Endothelial cell of umbilical vein (primary cell): ENCODE data around the gene BANK1. TPM values are rescaled to one million over a fixed set of nuclear protein-coding genes. Genes with fewer than 3 reads are reported as not detected.

Experiments used
- BruUV-seq: library from RNA; stranded (reverse); fragments of 400-500 nt; replicated peaks from 2 replicates; lab custom pipeline; 2021; lab: Mats Ljungman, UMichigan
- CTCF ChIA-PET: fragments of 300-600, 350-600 bp; sonication (Branson Sonifier 250); formaldehyde crosslinking; loops from one replicate; lab custom pipeline; 2021; ENCODE audit warnings: antibody characterized with exemption, inconsistent platforms; lab: Charles Lee
- POLR2A ChIA-PET: fragments of 300-600, 350-600 bp; sonication (Branson Sonifier 250); formaldehyde crosslinking; loops from one replicate; lab custom pipeline; 2021; ENCODE audit warnings: antibody characterized with exemption, inconsistent platforms; lab: Charles Lee
- DNase-seq: peaks from one replicate; pipeline ENCODE4 v3.0.0-alpha.2; 2011; ENCODE audit warnings: low read depth, low spot score
- FAIRE-seq: peaks from 2 replicates; lab custom pipeline; 2011; peaks lifted over from hg19 to GRCh38; lab: Jason Lieb, UNC
- H2AFZ ChIP-seq: 2 replicates; pipeline ENCODE4 v1.6.0; 2012; ENCODE audit warnings: low read depth, low read length, control low read depth, inconsistent platforms
- H3K27ac ChIP-seq: 2 replicates; pipeline ENCODE4 v1.5.1; 2011; ENCODE audit warnings: low read depth, mild to moderate bottlenecking, control low read depth, low read length, moderate library complexity; ENCODE audit not compliant: insufficient read depth
- H3K27me3 ChIP-seq, 2 experiments: 2 replicates each; pipeline versions ENCODE4 v1.6.0 to v1.6.1; 2011; ENCODE audit warnings: low read length in 2 of 2, mixed read lengths in 1 of 2; ENCODE audit not compliant: control insufficient read depth in 2 of 2, insufficient read depth in 2 of 2
- H3K36me3 ChIP-seq, 2 experiments: 2 replicates in 1 of 2; 3 replicates in 1 of 2; pipeline ENCODE4 v1.5.1; 2011; ENCODE audit warnings: low read length in 2 of 2, mild to moderate bottlenecking in 1 of 2, moderate library complexity in 1 of 2; ENCODE audit not compliant: control insufficient read depth in 2 of 2, insufficient read depth in 2 of 2; ENCODE audit errors: extremely low read depth in 1 of 2
- H3K4me1 ChIP-seq: 3 replicates; pipeline ENCODE4 v1.5.1; 2011; ENCODE audit warnings: mild to moderate bottlenecking, low read length; ENCODE audit not compliant: control insufficient read depth, insufficient read depth; ENCODE audit errors: extremely low read depth
- H3K4me2 ChIP-seq: 2 replicates; pipeline ENCODE4 v1.6.1; 2011; ENCODE audit warnings: low read length, control low read depth, mixed read lengths; ENCODE audit not compliant: insufficient read depth
- H3K4me3 ChIP-seq, 3 experiments: fragments of 200-600 bp in 1 of 3; sonication (generic), shearing (Covaris generic) in 1 of 3; replicated peaks in 1 of 3; 2 replicates each; pipeline ENCODE4 v1.5.1; 2011 to 2016; ENCODE audit warnings: control low read depth in 3 of 3, low read length in 3 of 3, mild to moderate bottlenecking in 2 of 3, inconsistent platforms in 1 of 3, low read depth in 1 of 3, moderate library complexity in 1 of 3; ENCODE audit not compliant: insufficient read depth in 1 of 3
- H3K79me2 ChIP-seq: 2 replicates; pipeline ENCODE4 v1.6.0; 2012; ENCODE audit warnings: low read length, inconsistent platforms; ENCODE audit not compliant: control insufficient read depth, insufficient read depth
- H3K9ac ChIP-seq: replicated peaks from 2 replicates; pipeline ENCODE3; 2011; ENCODE audit warnings: low read length, control low read depth; ENCODE audit not compliant: insufficient read depth; ENCODE audit errors: extremely low read depth
- H3K9me1 ChIP-seq: replicated peaks from 3 replicates; pipeline ENCODE4 v1.6.0; 2011; ENCODE audit warnings: mild to moderate bottlenecking, low read length; ENCODE audit not compliant: control insufficient read depth, insufficient read depth; ENCODE audit errors: extremely low read depth
- H3K9me3 ChIP-seq: replicated peaks from 2 replicates; pipeline ENCODE4 v1.5.1; 2012; ENCODE audit warnings: low read length, inconsistent platforms; ENCODE audit not compliant: control insufficient read depth, insufficient read depth
- H4K20me1 ChIP-seq: replicated peaks from 2 replicates; pipeline ENCODE3; 2011; ENCODE audit warnings: mild to moderate bottlenecking, low read length; ENCODE audit not compliant: control insufficient read depth, insufficient read depth; ENCODE audit errors: extremely low read depth
- EZH2 ChIP-seq: IDR thresholded peaks from 2 replicates; pipeline ENCODE4 v1.6.1; 2012; ENCODE audit warnings: borderline replicate concordance, low read depth, mild to moderate bottlenecking, moderate library complexity, low read length, inconsistent platforms; ENCODE audit not compliant: severe bottlenecking
- FOS ChIP-seq: IDR thresholded peaks from 2 replicates; pipeline ENCODE4 v1.6.1; 2011; ENCODE audit warnings: mild to moderate bottlenecking, low read length, moderate library complexity, borderline replicate concordance; ENCODE audit not compliant: insufficient read depth
- GATA2 ChIP-seq: IDR thresholded peaks from 2 replicates; pipeline ENCODE4 v1.7.0; 2011; ENCODE audit warnings: low read depth, mild to moderate bottlenecking, moderate library complexity, mixed read lengths, low read length; ENCODE audit not compliant: insufficient read length, insufficient read depth
- JUN ChIP-seq: IDR thresholded peaks from 2 replicates; pipeline ENCODE4 v1.6.1; 2011; ENCODE audit warnings: borderline replicate concordance, low read depth; ENCODE audit not compliant: insufficient read length, insufficient read depth
- MYC ChIP-seq: IDR thresholded peaks from one replicate; pipeline ENCODE4 v1.6.1; 2011; ENCODE audit warnings: mild to moderate bottlenecking, low read depth, low read length
- POLR2A ChIP-seq: IDR thresholded peaks from 2 replicates; pipeline ENCODE4 v1.6.1; 2012; ENCODE audit warnings: low read depth, mild to moderate bottlenecking, control low read depth, low read length
- POLR2AphosphoS5 ChIP-seq: IDR thresholded peaks from 2 replicates; pipeline ENCODE4 v1.6.1; 2012; ENCODE audit warnings: low read depth, mild to moderate bottlenecking, control low read depth, low read length, moderate library complexity; ENCODE audit not compliant: insufficient read depth
- dilution Hi-C: fragments of 300-500 bp; cut with MboI; formaldehyde crosslinking; loops from one replicate; pipeline ENCODE4 v1.15.0; 2019; ENCODE audit warnings: low sequenced_read_pairs; ENCODE audit not compliant: extremely low pct_ligation_motif_present
- intact Hi-C: fragments of 100-400 bp; cut with micrococcal nuclease; formaldehyde crosslinking; loops from one replicate; pipeline ENCODE4 v1.10.0; 2022
- polyA plus RNA-seq, 4 experiments: library from polyadenylated mRNA; depleted of rRNA in 3 of 4; stranded (reverse) in 3 of 4; unstranded in 1 of 4; fragments of >200 nt; gene quantifications; 2 replicates each; pipeline versions ENCODE4 v1.2.1 to v1.2.3, GENCODE V29; 2011 to 2012; ENCODE audit warnings: missing spikeins in 1 of 4
- total RNA-seq: library from RNA; stranded (reverse); gene quantifications from 2 replicates; pipeline ENCODE4 v1.2.3, GENCODE V29; 2021
- TF ChIP-seq, protein P1 (sequence below), 2 donors: IDR thresholded peaks; 1 replicate in 1 of 2; 2 replicates in 1 of 2; pipeline ENCODE4 v1.5.1; 2011; ENCODE audit warnings: low read length in 2 of 2, mild to moderate bottlenecking in 2 of 2, moderate library complexity in 2 of 2, control low read depth in 1 of 2, inconsistent platforms in 1 of 2, low read depth in 1 of 2; ENCODE audit not compliant: insufficient read depth in 1 of 2; ENCODE audit errors: extremely low read depth in 1 of 2
- TF ChIP-seq, protein P2 (sequence below): IDR thresholded peaks from 2 replicates; pipeline ENCODE4 v1.6.1; 2011; ENCODE audit not compliant: insufficient read depth, insufficient read length

Gene BANK1
- total and polyA plus RNA-seq, 2 donors (not counting 3 experiments of a cell fraction or from before 2014, with no cell fraction given): 0.29 to 0.32 TPM

DNA sequence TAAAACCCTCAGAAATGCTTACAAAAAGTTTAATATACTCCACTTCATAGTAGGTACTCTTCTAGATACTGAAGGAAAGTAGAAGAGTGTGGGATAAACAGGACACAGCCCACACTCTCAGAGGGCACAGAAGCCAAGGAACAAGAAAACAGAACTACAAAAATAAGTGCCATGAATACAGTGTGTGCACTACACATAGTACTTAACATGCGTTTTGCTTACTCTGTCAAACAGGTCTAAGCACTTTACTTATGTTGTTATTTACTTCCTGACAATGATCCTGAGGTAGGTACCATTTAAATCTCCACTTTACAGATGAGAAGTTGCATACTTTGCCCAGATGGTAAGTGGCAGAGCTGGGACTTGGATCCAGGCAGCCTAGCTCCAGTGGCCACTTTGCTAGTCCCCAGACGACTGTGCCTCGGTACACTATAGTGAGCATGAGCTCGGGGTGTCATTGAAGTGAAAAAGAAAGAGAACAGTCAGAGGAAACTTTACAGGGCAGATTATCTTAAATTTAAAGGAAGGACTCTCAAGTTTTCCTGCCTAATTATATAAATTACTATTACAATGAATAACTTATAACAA lies 120.3 kb downstream of the BANK1 start:
- TF ChIP-seq MYC (no peak), EZH2 (no peak), FOS (no peak), POLR2A (no peak), GATA2 (no peak), JUN (no peak), POLR2AphosphoS5 (no peak)
- TF ChIP-seq, protein P1, sequence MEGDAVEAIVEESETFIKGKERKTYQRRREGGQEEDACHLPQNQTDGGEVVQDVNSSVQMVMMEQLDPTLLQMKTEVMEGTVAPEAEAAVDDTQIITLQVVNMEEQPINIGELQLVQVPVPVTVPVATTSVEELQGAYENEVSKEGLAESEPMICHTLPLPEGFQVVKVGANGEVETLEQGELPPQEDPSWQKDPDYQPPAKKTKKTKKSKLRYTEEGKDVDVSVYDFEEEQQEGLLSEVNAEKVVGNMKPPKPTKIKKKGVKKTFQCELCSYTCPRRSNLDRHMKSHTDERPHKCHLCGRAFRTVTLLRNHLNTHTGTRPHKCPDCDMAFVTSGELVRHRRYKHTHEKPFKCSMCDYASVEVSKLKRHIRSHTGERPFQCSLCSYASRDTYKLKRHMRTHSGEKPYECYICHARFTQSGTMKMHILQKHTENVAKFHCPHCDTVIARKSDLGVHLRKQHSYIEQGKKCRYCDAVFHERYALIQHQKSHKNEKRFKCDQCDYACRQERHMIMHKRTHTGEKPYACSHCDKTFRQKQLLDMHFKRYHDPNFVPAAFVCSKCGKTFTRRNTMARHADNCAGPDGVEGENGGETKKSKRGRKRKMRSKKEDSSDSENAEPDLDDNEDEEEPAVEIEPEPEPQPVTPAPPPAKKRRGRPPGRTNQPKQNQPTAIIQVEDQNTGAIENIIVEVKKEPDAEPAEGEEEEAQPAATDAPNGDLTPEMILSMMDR (IDR thresholded peaks at IDR 0.05; ENCODE audit: extremely low read depth in 1 of 2, insufficient read depth in 1 of 2, low read depth in 1 of 2, low read length in 2 of 2): no peak
- TF ChIP-seq, protein P2, sequence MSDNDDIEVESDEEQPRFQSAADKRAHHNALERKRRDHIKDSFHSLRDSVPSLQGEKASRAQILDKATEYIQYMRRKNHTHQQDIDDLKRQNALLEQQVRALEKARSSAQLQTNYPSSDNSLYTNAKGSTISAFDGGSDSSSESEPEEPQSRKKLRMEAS: no peak
- POLR2A ChIA-PET: no interaction called here

More for the DNA sequence above, 120.3 kb downstream of the BANK1 start:
- H3K36me3 ChIP-seq: no peaks in the 10 kb centered on the region
- intact Hi-C loops (no loop called here), dilution Hi-C loops (no loop called here)
- H3K27me3 ChIP-seq: no peaks in the 10 kb centered on the region
- H2AFZ ChIP-seq: no peak overlapping the region
- FAIRE-seq: no peak
- no peaks in the 10 kb centered on the region for H4K20me1 ChIP-seq
- no peaks in the 10 kb centered on the region for H3K9me3 ChIP-seq
- CTCF ChIA-PET: no interaction called here
- H3K27ac ChIP-seq: no peak overlapping the region
- H3K9ac ChIP-seq: no peak overlapping the region
- no peak for DNase-seq
- H3K4me2 ChIP-seq: no peak overlapping the region
- H3K4me3 ChIP-seq: no peak overlapping the region
- H3K9me1 ChIP-seq: no peaks in the 10 kb centered on the region
- BruUV-seq: no TSS peak
- H3K4me1 ChIP-seq: no peaks in the 10 kb centered on the region
- no peaks in the 10 kb centered on the region for H3K79me2 ChIP-seq
